Epithelial cell of esophagus (primary cell): ENCODE measurements around the gene FUOM.
"Not testable (repeated sequence)": the region's sequence is repeated elsewhere in the genome, so short reads cannot be mapped to it uniquely, and the experiment has no call there.

ENCODE experiments used
- DNase-seq: peaks from one replicate; pipeline ENCODE4 v3.0.0; 2010; ENCODE audit warnings: low read depth
- H3K4me3 ChIP-seq: 2 replicates; pipeline ENCODE4 v1.5.1; 2011; ENCODE audit warnings: mild to moderate bottlenecking, low read length, control low read depth
- TF ChIP-seq, protein P1 (sequence below): IDR thresholded peaks from 2 replicates; pipeline ENCODE4 v1.5.1; 2011; ENCODE audit warnings: low read depth, mild to moderate bottlenecking, low read length, control low read depth, inconsistent platforms; ENCODE audit not compliant: insufficient read depth; ENCODE audit errors: missing control alignments

The FUOM gene

DNA sequence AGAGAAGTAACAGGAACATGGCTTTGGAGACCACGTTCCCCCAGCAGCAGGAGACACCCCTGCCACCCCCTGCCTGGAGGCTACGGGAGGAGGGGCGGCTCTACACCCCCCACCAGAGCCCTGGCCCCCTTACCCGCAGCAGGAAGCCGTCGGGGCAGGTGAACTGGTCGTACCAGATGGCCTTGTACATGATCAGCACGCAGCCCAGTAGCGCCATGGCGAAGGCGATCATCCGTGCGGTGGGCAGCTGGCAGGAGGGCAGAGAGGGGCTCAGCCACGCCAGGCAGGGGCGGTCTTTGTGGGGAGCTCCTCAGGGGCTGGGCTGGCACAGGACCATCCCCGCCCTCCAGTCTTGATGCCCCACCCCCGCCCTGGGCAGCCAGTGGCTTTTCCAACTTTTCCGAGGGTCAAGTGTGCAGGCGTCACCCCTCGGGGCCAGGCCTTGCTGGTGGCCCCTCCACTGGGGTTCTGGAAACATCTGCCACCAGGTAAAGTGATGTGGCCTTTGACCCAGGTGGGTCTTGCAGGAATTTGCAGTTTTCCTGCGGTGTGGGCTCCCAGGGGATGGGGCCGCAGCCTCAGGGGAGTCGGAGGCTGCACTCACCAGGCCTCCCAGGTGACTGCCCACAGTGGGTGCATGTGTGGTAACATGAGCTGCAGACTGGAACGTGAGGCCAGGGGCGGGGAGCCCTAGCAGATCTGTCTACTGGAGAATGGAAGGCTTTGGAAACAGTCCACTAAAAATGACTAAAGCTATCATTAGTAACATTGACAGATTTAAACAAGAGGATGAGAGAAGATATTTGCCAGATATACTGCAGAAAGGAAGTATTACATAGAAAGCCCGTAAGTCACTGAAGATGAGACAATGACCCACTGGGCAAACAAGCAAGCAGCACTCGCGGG is 30.8 kb downstream of the FUOM start:
- TF ChIP-seq, protein P1, sequence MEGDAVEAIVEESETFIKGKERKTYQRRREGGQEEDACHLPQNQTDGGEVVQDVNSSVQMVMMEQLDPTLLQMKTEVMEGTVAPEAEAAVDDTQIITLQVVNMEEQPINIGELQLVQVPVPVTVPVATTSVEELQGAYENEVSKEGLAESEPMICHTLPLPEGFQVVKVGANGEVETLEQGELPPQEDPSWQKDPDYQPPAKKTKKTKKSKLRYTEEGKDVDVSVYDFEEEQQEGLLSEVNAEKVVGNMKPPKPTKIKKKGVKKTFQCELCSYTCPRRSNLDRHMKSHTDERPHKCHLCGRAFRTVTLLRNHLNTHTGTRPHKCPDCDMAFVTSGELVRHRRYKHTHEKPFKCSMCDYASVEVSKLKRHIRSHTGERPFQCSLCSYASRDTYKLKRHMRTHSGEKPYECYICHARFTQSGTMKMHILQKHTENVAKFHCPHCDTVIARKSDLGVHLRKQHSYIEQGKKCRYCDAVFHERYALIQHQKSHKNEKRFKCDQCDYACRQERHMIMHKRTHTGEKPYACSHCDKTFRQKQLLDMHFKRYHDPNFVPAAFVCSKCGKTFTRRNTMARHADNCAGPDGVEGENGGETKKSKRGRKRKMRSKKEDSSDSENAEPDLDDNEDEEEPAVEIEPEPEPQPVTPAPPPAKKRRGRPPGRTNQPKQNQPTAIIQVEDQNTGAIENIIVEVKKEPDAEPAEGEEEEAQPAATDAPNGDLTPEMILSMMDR = no peak
- H3K4me3 ChIP-seq = no peak overlapping the region
- no peak for DNase-seq

DNA sequence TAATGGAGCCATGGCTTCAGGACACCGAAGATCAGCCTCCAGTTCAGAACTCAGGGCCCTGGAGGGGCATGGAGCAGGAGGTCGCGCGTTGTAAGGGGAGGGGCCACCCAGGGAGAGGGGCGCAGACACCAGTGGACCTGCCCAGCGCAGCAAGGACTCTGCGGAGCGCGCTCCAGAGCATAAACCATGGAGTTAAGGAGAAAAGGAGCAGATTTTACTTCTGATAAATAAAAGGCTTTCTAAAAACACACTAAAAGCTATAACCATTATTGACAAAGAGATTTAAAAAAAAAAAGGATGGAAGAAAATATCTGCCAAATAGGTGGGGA is 31.6 kb downstream of the FUOM start:
- TF ChIP-seq, protein P1 = no peak
- H3K4me3 ChIP-seq = no peak overlapping the region
- no peak for DNase-seq

DNA sequence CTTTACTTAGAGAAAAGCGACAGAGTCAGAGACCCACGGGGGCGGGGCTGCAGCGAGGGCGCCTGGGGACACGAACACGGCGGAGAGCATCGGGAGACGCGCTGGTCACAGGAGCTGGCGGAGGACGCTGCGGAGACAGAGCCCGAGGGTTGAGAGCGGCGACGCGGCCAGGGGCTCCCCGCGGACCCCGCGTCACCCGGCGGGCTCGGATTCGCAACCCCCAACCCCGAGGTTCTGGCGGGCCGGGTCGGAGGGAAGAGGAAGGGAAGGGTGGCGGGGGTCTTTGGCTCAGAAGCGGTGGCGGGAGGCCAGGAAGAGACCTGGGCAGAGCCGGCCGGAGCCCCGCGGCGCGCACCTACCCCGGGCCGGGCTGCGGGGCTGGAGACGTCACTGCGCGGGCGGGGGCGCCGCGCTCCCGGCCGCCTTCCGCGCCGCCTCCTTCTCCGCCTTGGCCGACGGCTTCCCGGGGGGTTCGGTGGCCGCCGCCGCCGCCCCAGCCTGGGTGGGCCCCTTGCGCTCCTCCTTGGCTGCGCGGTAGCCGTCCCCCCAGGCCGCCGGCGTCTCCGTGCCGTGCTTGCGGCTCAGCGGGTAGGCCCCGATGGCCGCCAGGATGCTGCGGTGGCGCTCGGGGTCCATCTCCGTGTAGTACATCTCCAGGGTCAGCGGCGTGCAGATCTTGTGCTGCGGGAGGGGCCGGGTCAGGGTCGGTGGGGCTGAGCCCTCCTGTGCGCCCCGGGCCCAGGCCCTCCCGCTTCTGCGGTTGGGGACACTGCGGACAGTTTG is 32.2 kb downstream of the FUOM start:
- no peak for DNase-seq
- TF ChIP-seq, protein P1 = no peak
- H3K4me3 ChIP-seq = peak overlapping the region; percentile 24

DNA sequence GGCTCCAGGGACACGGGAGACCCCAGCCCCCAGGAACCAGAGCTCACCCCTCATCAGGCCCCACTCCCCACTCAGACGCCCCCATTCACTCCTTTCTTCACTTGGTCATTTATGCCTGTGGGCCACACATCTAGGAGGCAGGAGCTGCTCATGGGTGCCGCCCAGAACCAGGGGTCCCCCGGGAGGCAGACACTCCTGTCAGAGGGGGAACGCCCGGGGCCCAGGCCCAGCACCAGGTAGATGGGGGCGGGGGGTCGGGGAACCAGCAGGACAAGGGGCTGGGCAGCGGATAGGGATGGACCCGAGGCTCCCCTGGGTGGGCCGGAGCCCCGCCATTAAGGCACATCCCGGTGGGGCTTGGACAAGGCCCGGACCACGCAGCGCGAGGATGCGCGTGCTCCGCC is 33.0 kb downstream of the FUOM start:
- H3K4me3 ChIP-seq = no peak overlapping the region
- TF ChIP-seq, protein P1 = no peak
- no peak for DNase-seq

DNA sequence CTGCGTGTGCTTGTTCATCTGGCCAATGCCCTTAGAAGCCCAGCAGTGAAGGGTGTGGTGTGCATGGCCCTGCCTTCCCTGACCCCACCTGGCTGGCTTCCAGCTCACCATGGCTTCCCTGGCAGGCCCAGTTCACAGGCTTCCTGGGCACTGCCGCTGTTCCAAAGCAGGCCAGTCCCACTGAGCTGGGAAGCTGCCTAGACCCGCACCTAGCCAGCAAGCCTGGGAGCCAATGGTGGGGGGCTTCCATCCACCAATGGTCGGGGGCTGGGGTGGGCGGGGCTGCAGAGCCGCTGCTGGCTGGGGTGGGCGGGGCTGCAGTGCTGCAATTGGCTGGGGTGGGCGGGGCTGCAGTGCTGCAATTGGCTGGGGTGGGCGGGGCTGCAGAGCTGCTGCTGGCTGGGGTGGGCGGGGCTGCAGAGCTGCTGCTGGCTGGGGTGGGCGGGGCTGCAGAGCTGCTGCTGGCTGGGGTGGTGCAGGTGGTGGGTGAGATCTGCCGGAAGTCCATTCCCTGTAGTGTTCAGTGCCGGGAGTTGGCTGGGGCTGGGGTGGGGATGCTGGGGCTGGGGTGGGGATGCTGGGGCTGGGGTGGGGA is 33.5 kb downstream of the FUOM start:
- TF ChIP-seq, protein P1 = no peak
- peak; percentile 59 for DNase-seq
- no peak overlapping the region for H3K4me3 ChIP-seq

DNA sequence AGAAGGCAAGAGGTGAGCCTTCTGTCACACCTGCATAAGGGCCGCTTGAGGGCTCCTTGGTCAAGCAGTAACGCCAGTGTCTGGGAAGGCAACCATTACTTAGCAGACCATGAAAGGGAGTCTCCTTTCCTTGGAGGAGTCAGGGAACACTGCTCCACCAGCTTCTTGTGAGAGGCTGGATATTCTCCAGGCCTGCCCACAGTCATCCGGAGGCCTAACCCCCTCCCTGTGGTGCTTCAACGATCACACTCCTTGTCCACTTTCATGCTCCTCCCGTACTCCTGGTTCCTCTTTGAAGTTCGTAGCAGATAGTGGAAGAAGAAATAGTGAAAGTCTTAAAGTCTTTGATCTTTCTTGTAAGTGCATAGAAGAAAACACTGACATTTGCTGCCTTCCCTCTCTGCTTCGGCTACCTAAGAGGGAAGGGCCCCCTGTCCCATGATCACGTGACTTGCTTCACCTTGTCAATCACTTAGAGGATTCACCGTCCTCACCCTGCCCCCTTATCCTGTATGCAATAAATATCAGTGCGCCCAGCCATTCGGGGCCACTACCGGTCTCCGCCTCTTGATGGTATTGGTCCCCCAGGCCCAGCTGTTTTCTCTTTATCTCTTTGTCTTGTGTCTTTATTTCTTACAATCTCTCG is 35.6 kb downstream of the FUOM start:
- not testable (repeated sequence) for H3K4me3 ChIP-seq, DNase-seq

DNA sequence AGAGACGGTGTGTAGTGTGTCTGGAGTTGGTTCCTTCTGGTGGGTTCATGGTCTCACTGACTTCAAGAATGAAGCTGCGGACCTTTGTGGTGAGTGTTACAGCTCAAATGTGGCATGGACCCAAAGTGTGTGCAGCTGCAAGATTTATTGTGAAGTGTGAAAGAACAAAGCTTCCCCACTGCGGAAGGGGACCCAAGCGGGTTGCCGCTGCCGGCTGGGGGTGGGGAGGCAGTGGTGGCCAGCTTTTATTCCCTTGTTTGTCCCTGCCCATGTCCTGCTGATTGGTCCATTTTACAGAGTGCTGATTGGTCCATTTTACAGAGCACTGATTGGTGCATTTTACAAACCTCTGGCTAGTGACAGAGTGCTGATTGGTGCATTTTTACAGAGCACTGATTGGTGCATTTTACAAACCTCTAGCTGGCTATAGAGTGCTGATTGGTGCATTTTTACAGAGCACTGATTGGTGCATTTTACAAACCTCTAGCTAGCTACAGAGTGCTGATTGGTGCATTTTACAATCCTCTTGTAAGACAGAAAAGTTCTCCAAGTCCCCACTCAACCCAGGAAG is 36.9 kb downstream of the FUOM start:
- not testable (repeated sequence) for DNase-seq, H3K4me3 ChIP-seq
